GM19324 (cell line): ENCODE measurements around the gene NOVA2.
"Not testable (repeated sequence)": the region's sequence is repeated elsewhere in the genome, so short reads cannot be mapped to it uniquely, and the experiment has no call there.

Experiments
- ATAC-seq: cut with Tn5 transposase; IDR thresholded peaks from one replicate; pipeline ENCODE4 v1.9.1; 2021; ENCODE audit warnings: mild to moderate bottlenecking, moderate library complexity; ENCODE audit not compliant: unreplicated experiment, low FRiP score

The NOVA2 gene

GRCh38 chr19:45899919-45900589 lies 73.6 kb downstream of the NOVA2 start:
- ATAC-seq = no peak

- ATAC-seq = no peak
Measured at GRCh38 chr19:45899253-45899652, 74.4 kb downstream of the NOVA2 start.

GRCh38 chr19:45897261-45897812 lies 76.3 kb downstream of the NOVA2 start:
- no peak for ATAC-seq

GRCh38 chr19:45895983-45896599 lies 77.6 kb downstream of the NOVA2 start:
- ATAC-seq = not testable (repeated sequence)

- ATAC-seq = no peak
Measured at GRCh38 chr19:45895519-45895972, 78.1 kb downstream of the NOVA2 start.

GRCh38 chr19:45890877-45891276 lies 82.8 kb downstream of the NOVA2 start:
- ATAC-seq = no peak

- no peak for ATAC-seq
Measured at GRCh38 chr19:45889210-45889885, 84.3 kb downstream of the NOVA2 start.

- ATAC-seq = no peak
Measured at GRCh38 chr19:45887200-45887710, 86.4 kb downstream of the NOVA2 start.

- ATAC-seq = peak; percentile 43
Measured at GRCh38 chr19:45886427-45887199, 87.1 kb downstream of the NOVA2 start.

- peak; percentile 43 for ATAC-seq
Measured at GRCh38 chr19:45885556-45886426, 87.9 kb downstream of the NOVA2 start, which contains the start of gene IRF2BP1. IRF2BP1 (minus strand) TSS chr19:45886141; CDS start chr19:45885774, 367 bp downstream.

- no peak for ATAC-seq
Measured at GRCh38 chr19:45884682-45885555, 88.7 kb downstream of the NOVA2 start.

GRCh38 chr19:45883881-45884681 lies 89.6 kb downstream of the NOVA2 start:
- ATAC-seq = no peak
